ENCODE measurements around the gene VPS13C.

Gene VPS13C

DNA sequence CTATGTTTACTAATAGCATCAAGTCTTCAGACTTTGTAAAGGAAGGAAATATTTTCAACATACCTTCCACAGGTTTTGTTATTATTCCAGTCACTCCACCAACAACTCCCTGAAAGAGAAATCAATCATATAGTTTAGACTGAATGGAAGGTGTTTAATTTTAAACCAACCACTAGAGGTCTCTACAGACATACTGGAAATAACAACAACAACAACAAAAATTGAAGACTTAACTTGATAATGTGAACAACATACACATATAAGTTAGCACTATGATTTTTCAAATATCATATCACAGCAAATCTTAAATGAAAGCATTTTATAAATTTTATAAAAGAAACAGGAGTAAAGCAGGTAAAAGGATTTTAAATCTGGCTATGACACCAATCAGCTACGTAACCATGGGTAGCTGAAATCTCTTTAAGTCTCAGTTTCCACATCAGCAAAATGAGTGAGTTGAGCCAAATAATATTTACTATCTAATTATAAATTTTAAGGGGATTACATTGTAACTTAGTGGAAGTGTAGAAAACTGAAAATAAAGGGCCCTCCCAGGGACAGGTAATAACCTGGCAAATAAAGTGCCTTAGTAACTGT lies 188.2 kb downstream of the VPS13C start:
- no peak overlapping the region for H3K27ac Mint-ChIP-seq
- H3K36me3 Mint-ChIP-seq: peaks cover 39% of the 10 kb centered on the region
- ATAC-seq (ENCODE audit: low read depth) (no peak), DNase-seq (ENCODE audit: low spot score in 2 of 2) (no peak)
- H3K4me3 Mint-ChIP-seq: no peak overlapping the region
- H3K4me1 Mint-ChIP-seq: no peaks in the 10 kb centered on the region
- H3K27me3 Mint-ChIP-seq: no peaks in the 10 kb centered on the region
- no peaks in the 10 kb centered on the region for H3K9me3 Mint-ChIP-seq

GRCh38 chr15:61869656-61870055 lies 190.6 kb downstream of the VPS13C start:
- DNase-seq (ENCODE audit: low spot score in 2 of 2) (no peak), ATAC-seq (ENCODE audit: low read depth) (no peak)
- H3K27ac Mint-ChIP-seq: no peak overlapping the region
- peaks cover 30% of the 10 kb centered on the region for H3K36me3 Mint-ChIP-seq
- no peaks in the 10 kb centered on the region for H3K27me3 Mint-ChIP-seq
- no peak overlapping the region for H3K4me3 Mint-ChIP-seq
- no peaks in the 10 kb centered on the region for H3K9me3 Mint-ChIP-seq
- no peaks in the 10 kb centered on the region for H3K4me1 Mint-ChIP-seq

DNA sequence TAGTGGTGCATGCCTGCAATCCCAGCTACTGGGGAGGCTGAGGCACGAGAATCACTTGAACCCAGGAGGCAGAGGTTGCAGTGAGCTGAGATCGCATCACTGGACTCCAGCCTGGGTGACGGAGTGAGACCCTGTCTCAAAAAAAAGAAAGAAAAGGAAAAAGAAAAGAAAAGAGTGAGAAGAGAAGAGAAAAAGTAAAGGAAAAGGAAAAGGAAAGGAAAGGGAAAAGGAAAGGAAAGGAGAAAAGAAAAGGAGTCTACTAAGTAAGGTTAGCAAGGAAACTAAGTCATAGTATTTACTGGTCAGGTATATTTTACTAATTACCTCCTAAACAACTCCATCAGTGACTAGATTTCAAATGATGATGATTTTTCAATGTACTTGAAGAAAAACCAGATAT lies 198.3 kb downstream of the VPS13C start:
- H3K9me3 Mint-ChIP-seq: no peaks in the 10 kb centered on the region
- H3K4me3 Mint-ChIP-seq: no peak overlapping the region
- peaks cover 8% of the 10 kb centered on the region for H3K36me3 Mint-ChIP-seq
- H3K27ac Mint-ChIP-seq: peak overlapping the region; percentile 28
- DNase-seq (ENCODE audit: low spot score in 2 of 2) (no peak), ATAC-seq (ENCODE audit: low read depth) (no peak)
- no peaks in the 10 kb centered on the region for H3K27me3 Mint-ChIP-seq
- H3K4me1 Mint-ChIP-seq: peaks cover 4% of the 10 kb centered on the region

- ATAC-seq (ENCODE audit: low read depth) (peak; percentile 95), DNase-seq (ENCODE audit: low spot score in 2 of 2) (peak in 1 of 2 donors; percentile 22)
- Mint-ChIP-seq H3K27ac (no peak overlapping the region), H3K4me3 (no peak overlapping the region), H3K9me3 (no peaks in the 10 kb centered on the region), H3K4me1 (peaks cover 4% of the 10 kb centered on the region), H3K27me3 (no peaks in the 10 kb centered on the region), H3K36me3 (peaks cover 12% of the 10 kb centered on the region)
These were observed 202.9 kb downstream of the VPS13C start for GRCh38 chr15:61857169-61857829.

DNA sequence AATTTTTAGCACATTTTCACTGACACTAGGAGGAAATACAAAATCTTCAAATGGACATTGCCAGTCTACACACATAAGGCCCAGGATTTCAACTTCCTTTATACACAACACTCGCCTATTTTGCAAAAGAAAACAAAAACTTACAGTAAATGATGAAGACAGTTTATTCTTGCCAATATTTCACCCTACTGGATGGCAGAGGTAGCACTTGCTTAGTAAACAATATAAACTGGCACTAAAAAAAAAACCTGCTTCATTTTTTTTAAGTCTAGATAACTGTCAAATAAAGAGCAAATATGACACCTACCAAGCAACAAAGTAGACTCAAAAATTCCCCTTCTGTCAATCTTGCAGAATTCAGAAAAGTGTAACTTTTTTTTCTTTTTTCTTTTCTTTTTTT lies 204.0 kb downstream of the VPS13C start:
- no peak for ATAC-seq (ENCODE audit: low read depth)
- H3K4me1 Mint-ChIP-seq: peaks cover 5% of the 10 kb centered on the region
- H3K36me3 Mint-ChIP-seq: peaks cover 13% of the 10 kb centered on the region
- no peaks in the 10 kb centered on the region for H3K9me3 Mint-ChIP-seq
- no peak overlapping the region for H3K4me3 Mint-ChIP-seq
- DNase-seq (ENCODE audit: low spot score in 2 of 2): no peak
- no peaks in the 10 kb centered on the region for H3K27me3 Mint-ChIP-seq
- H3K27ac Mint-ChIP-seq: no peak overlapping the region

DNA sequence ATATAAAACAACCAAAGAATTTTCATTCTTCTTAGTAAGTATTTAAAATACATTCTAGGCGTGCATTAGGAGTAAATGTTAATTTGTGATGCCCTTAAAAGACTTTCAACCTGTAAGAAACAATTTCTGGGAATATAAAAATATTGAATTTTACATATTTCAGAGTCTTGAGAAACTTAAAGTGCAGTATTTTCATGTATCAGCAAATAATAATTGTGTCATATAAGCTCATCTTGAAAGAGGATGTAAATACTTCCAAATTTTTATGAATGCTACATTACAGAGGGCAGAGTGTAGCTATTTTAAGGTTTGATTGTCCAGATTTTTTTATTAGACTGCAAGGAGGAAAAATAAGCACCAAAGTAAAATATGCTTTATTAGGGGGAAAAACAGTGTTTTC lies 207.1 kb downstream of the VPS13C start:
- Mint-ChIP-seq H3K4me1 (peaks cover 5% of the 10 kb centered on the region), H3K9me3 (no peaks in the 10 kb centered on the region), H3K27me3 (no peaks in the 10 kb centered on the region), H3K27ac (no peak overlapping the region), H3K36me3 (peaks cover 13% of the 10 kb centered on the region), H3K4me3 (no peak overlapping the region)
- ATAC-seq (ENCODE audit: low read depth): no peak
- no peak for DNase-seq (ENCODE audit: low spot score in 2 of 2)

- Mint-ChIP-seq H3K4me1 (peaks cover 5% of the 10 kb centered on the region), H3K4me3 (no peak overlapping the region), H3K36me3 (peaks cover 13% of the 10 kb centered on the region), H3K27ac (no peak overlapping the region), H3K27me3 (no peaks in the 10 kb centered on the region), H3K9me3 (no peaks in the 10 kb centered on the region)
- DNase-seq (ENCODE audit: low spot score in 2 of 2): no peak
- no peak for ATAC-seq (ENCODE audit: low read depth)
These were observed 208.3 kb downstream of the VPS13C start for GRCh38 chr15:61851955-61852354.

DNA sequence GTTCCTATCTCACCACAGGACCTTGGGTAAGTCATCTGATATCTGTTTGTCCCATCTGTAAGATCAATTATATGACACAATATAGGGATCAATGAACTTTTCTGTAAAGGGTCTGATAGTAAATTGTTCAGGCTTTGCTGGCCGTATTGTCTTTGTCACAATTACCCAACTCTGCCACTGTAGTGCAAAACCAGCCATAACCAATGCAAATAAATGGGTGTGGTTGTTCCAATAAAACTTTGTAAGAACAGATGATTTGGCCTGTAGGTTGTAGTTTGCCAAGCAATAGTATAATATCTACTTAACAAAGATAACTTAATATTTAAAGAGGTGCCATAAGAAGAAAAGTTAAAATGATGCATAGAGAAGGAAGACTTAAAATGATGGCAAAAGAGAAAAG lies 210.8 kb downstream of the VPS13C start:
- no peak overlapping the region for H3K4me3 Mint-ChIP-seq
- peaks cover 8% of the 10 kb centered on the region for H3K36me3 Mint-ChIP-seq
- peak overlapping the region; percentile 32 for H3K27ac Mint-ChIP-seq
- no peaks in the 10 kb centered on the region for H3K27me3 Mint-ChIP-seq
- DNase-seq (ENCODE audit: low spot score in 2 of 2) (no peak), ATAC-seq (ENCODE audit: low read depth) (no peak)
- H3K9me3 Mint-ChIP-seq: no peaks in the 10 kb centered on the region
- peaks cover 5% of the 10 kb centered on the region for H3K4me1 Mint-ChIP-seq

DNA sequence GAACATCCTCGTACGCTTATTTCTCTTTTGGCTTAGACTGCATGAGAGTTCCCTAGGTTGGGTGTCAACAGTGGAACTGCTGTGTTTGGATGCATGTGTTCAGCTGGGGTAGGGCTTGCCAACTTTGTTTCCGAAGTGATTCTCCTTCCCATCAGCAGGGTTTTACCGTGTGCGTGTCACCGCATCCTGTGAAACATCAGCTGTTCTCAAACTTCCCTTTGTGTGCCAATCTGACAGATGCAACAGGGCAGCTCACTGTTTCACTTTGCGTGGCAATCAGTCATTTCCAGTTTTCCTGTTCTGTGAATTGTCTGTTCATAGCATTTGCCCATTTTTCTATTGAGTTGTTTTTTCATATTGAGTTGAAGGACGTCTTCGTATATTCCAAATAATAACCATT lies 218.8 kb downstream of the VPS13C start:
- no peak for DNase-seq (ENCODE audit: low spot score in 2 of 2)
- H3K4me1 Mint-ChIP-seq: no peaks in the 10 kb centered on the region

DNA sequence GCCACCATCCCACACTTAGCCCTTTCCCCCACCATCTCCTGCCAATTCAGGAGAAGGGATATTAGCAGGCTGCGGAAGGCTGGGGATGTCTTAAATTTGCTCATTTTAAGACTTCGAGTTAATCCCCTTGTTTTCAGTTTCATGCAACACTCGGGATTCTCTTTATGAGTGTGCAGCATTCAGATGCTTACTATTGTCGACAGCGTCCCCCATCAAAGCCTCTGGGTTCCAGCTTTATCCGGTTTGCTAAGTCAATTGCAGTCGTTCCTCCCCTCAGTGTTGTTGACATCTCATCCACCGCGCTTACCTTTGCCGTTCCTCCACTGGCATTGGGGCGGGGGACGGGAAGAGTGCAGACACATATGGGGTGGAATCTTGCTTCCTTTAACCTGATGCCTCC lies 220.2 kb downstream of the VPS13C start:
- peaks cover 14% of the 10 kb centered on the region for H3K27me3 Mint-ChIP-seq
- no peaks in the 10 kb centered on the region for H3K9me3 Mint-ChIP-seq
- H3K4me3 Mint-ChIP-seq: no peak overlapping the region
- no peak overlapping the region for H3K27ac Mint-ChIP-seq
- no peak for ATAC-seq (ENCODE audit: low read depth)
- no peak for DNase-seq (ENCODE audit: low spot score in 2 of 2)
- H3K4me1 Mint-ChIP-seq: no peaks in the 10 kb centered on the region
- H3K36me3 Mint-ChIP-seq: no peaks in the 10 kb centered on the region

More for the DNA sequence above, 218.8 kb downstream of the VPS13C start:
- Mint-ChIP-seq H3K36me3 (no peaks in the 10 kb centered on the region), H3K27me3 (peaks cover 14% of the 10 kb centered on the region), H3K27ac (no peak overlapping the region), H3K9me3 (no peaks in the 10 kb centered on the region), H3K4me3 (no peak overlapping the region)
- peak; percentile 49 for ATAC-seq (ENCODE audit: low read depth)

GRCh38 chr15:61839546-61839945 lies 220.7 kb downstream of the VPS13C start:
- DNase-seq (ENCODE audit: low spot score in 2 of 2) (no peak), ATAC-seq (ENCODE audit: low read depth) (no peak)
- Mint-ChIP-seq H3K36me3 (no peaks in the 10 kb centered on the region), H3K9me3 (no peaks in the 10 kb centered on the region), H3K27ac (no peak overlapping the region), H3K4me1 (no peaks in the 10 kb centered on the region), H3K4me3 (no peak overlapping the region), H3K27me3 (peaks cover 14% of the 10 kb centered on the region)

- no peak overlapping the region for H3K27ac Mint-ChIP-seq
- H3K9me3 Mint-ChIP-seq: no peaks in the 10 kb centered on the region
- DNase-seq (ENCODE audit: low spot score in 2 of 2) (peak; percentile 47 to 66), ATAC-seq (ENCODE audit: low read depth) (peak; percentile 45)
- H3K4me1 Mint-ChIP-seq: peaks cover 4% of the 10 kb centered on the region
- no peaks in the 10 kb centered on the region for H3K36me3 Mint-ChIP-seq
- peaks cover 11% of the 10 kb centered on the region for H3K27me3 Mint-ChIP-seq
- H3K4me3 Mint-ChIP-seq: no peak overlapping the region
These were observed 224.6 kb downstream of the VPS13C start for GRCh38 chr15:61835496-61836106.

DNA sequence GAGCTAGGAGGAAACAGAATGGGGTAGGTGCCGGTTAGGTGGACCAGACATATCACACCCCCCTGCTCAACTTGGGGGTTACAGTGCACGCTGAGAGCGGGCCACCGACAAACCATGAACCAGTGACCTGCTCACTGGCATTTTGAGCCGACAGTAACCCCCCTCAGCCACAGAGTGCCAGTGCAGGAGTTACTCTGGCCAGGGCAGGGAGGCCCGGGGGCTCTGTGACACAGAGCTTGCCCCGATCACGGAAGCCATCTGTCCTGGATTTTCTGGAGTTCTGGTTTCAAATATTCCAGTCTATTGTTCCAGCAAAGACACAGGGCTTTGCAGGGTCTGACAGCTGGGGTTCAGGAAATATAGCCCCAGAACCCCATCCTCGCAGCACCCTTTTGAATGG lies 225.2 kb downstream of the VPS13C start:
- H3K36me3 Mint-ChIP-seq: no peaks in the 10 kb centered on the region
- H3K27me3 Mint-ChIP-seq: peaks cover 6% of the 10 kb centered on the region
- DNase-seq (ENCODE audit: low spot score in 2 of 2) (no peak), ATAC-seq (ENCODE audit: low read depth) (no peak)
- H3K27ac Mint-ChIP-seq: no peak overlapping the region
- H3K4me3 Mint-ChIP-seq: no peak overlapping the region
- no peaks in the 10 kb centered on the region for H3K9me3 Mint-ChIP-seq
- H3K4me1 Mint-ChIP-seq: peaks cover 4% of the 10 kb centered on the region

DNA sequence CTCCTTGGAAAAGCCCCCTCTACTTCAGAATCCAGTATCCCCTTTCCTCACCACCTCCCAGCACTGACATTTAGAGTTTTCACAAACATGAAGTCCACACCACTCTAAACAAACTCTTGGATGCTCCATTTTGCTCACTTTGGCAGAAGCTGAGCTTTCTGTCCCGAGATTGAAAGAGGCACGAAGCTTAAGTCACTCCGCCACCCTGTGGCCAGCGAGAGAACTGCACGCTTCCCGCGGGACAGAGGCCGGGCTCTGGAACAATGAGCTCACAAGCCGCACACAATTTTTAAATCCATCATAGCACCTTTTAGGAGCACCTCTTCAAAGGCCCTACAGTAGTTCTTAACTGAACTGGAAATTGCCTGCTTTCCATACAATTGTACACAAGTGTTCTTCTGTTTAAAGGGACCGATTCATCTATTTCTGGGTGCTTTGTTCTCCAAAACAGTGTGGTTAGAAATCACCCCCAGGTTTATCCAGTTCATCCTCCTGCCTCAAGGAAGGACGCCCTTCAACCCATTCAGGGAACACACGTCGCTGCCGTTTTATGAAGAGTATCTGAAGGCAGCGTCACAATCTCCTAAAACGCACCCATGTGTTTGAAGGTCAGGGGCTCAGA lies 226.1 kb downstream of the VPS13C start:
- Mint-ChIP-seq H3K4me1 (peaks cover 4% of the 10 kb centered on the region), H3K27me3 (peaks cover 4% of the 10 kb centered on the region), H3K4me3 (no peak overlapping the region), H3K36me3 (no peaks in the 10 kb centered on the region), H3K27ac (no peak overlapping the region), H3K9me3 (no peaks in the 10 kb centered on the region)
- ATAC-seq (ENCODE audit: low read depth): peak; percentile 79
- peak; percentile 67 to 78 for DNase-seq (ENCODE audit: low spot score in 2 of 2)

Data from memory B cell (primary cell).